ENCODE results near the gene RASGRF2. TPM values are rescaled to one million over a fixed set of nuclear protein-coding genes. Genes with fewer than 3 reads are reported as not detected.
"Not testable (repeated sequence)": the region's sequence is repeated elsewhere in the genome, so short reads cannot be mapped to it uniquely, and the experiment has no call there.

The RASGRF2 gene
- total RNA-seq, 2 experiments from 2014 or later = 0.06 to 0.13 TPM

- no peaks in the 10 kb centered on the region for H4K20me1 ChIP-seq (ENCODE audit: insufficient read depth, low read length)
- no peak overlapping the region for H3K4me2 ChIP-seq (ENCODE audit: low read length)
- no peak overlapping the region for H3K4me3 ChIP-seq (ENCODE audit: low read depth, low read length, poor library complexity, severe bottlenecking)
- no peaks in the 10 kb centered on the region; the same call in 1 of the 2 replicates for H3K36me3 ChIP-seq (ENCODE audit: insufficient read depth, low read length)
- TF ChIP-seq EZH2phosphoT487 (IDR thresholded peaks at IDR 0.05; ENCODE audit: borderline replicate concordance, low read depth, low read length) (no peak), CTCF (conservative IDR thresholded peaks at IDR 0.05; ENCODE audit: low read length) (no peak)
- H3K79me2 ChIP-seq (ENCODE audit: insufficient read depth, low read depth, low read length) = no peaks in the 10 kb centered on the region
- H2AFZ ChIP-seq (ENCODE audit: low read length) = no peak overlapping the region
- no peaks in the 10 kb centered on the region for H3K9me3 ChIP-seq (ENCODE audit: low read length)
- CTCF ChIA-PET (ENCODE audit: unreplicated experiment) = no interaction called here
- no TSS peak for BruUV-seq (replicated peaks)
- intact Hi-C loops (cut with micrococcal nuclease; ENCODE audit: unreplicated experiment) = no loop called here
- peaks cover 8% of the 10 kb centered on the region for H3K4me1 ChIP-seq (ENCODE audit: insufficient read depth, low read length, poor library complexity, severe bottlenecking)
- no peaks in the 10 kb centered on the region for H3K9me2 ChIP-seq (ENCODE audit: insufficient read depth, low read length)
- DNase-seq (ENCODE audit: low spot score) = no peak
- no peak overlapping the region for H3K27ac ChIP-seq (ENCODE audit: low read depth, low read length, poor library complexity, severe bottlenecking)
- POLR2A ChIA-PET = no interaction called here
Observed at GRCh38 chr5:81265101-81265500, 304.9 kb downstream of the RASGRF2 start.

GRCh38 chr5:81268521-81269196, 308.5 kb downstream of the RASGRF2 start:
- H3K4me2 ChIP-seq (ENCODE audit: low read length) = no peak overlapping the region
- H3K4me3 ChIP-seq (ENCODE audit: low read depth, low read length, poor library complexity, severe bottlenecking) = no peak overlapping the region
- 0 out of 2 replicates have a peak, but pooled peaks cover 16% of the 10 kb centered on the region for H3K79me2 ChIP-seq (ENCODE audit: insufficient read depth, low read depth, low read length)
- DNase-seq (ENCODE audit: low spot score) = no peak
- no peak overlapping the region for H3K27ac ChIP-seq (ENCODE audit: low read depth, low read length, poor library complexity, severe bottlenecking)
- H3K9me3 ChIP-seq (ENCODE audit: low read length) = 0 out of 2 replicates have a peak, but pooled peaks cover 4% of the 10 kb centered on the region
- ChIA-PET POLR2A (interaction anchor here (0.7 kb wide), 1 partner anchor 987 kb away, joined by 5 read pairs; no protein-coding TSS in a partner anchor), CTCF (ENCODE audit: unreplicated experiment) (no interaction called here)
- intact Hi-C loops (cut with micrococcal nuclease; ENCODE audit: unreplicated experiment) = no loop called here
- no peaks in the 10 kb centered on the region for H4K20me1 ChIP-seq (ENCODE audit: insufficient read depth, low read length)
- BruUV-seq (replicated peaks) = no TSS peak
- no peaks in the 10 kb centered on the region; the same call in 1 of the 2 replicates for H3K36me3 ChIP-seq (ENCODE audit: insufficient read depth, low read length)
- H3K4me1 ChIP-seq (ENCODE audit: insufficient read depth, low read length, poor library complexity, severe bottlenecking) = peaks cover 18% of the 10 kb centered on the region
- TF ChIP-seq EZH2phosphoT487 (IDR thresholded peaks at IDR 0.05; ENCODE audit: borderline replicate concordance, low read depth, low read length) = no peak
- TF ChIP-seq CTCF (conservative IDR thresholded peaks at IDR 0.05; ENCODE audit: low read length) = no peak
- H2AFZ ChIP-seq (ENCODE audit: low read length) = no peak overlapping the region
- no peaks in the 10 kb centered on the region for H3K9me2 ChIP-seq (ENCODE audit: insufficient read depth, low read length)

GRCh38 chr5:81269751-81270393, 309.7 kb downstream of the RASGRF2 start:
- Histone ChIP-seq H2AFZ (ENCODE audit: low read length) (no peak overlapping the region), H3K9me2 (ENCODE audit: insufficient read depth, low read length) (no peaks in the 10 kb centered on the region), H3K79me2 (ENCODE audit: insufficient read depth, low read depth, low read length) (0 out of 2 replicates have a peak, but pooled peaks cover 16% of the 10 kb centered on the region), H3K36me3 (ENCODE audit: insufficient read depth, low read length) (no peaks in the 10 kb centered on the region; the same call in 1 of the 2 replicates), H4K20me1 (ENCODE audit: insufficient read depth, low read length) (no peaks in the 10 kb centered on the region), H3K27ac (ENCODE audit: low read depth, low read length, poor library complexity, severe bottlenecking) (no peak overlapping the region), H3K4me1 (ENCODE audit: insufficient read depth, low read length, poor library complexity, severe bottlenecking) (peaks cover 18% of the 10 kb centered on the region), H3K9me3 (ENCODE audit: low read length) (0 out of 2 replicates have a peak, but pooled peaks cover 4% of the 10 kb centered on the region), H3K4me2 (ENCODE audit: low read length) (peak overlapping the region; percentile 43), H3K4me3 (ENCODE audit: low read depth, low read length, poor library complexity, severe bottlenecking) (no peak overlapping the region)
- ChIA-PET CTCF (ENCODE audit: unreplicated experiment) (no interaction called here), POLR2A (interaction anchor here (0.8 to 1.1 kb wide), 2 partner anchors 10 to 87 kb away, joined by 3 read pairs; no protein-coding TSS in a partner anchor)
- no peak for TF ChIP-seq CTCF (conservative IDR thresholded peaks at IDR 0.05; ENCODE audit: low read length)
- TF ChIP-seq EZH2phosphoT487 (IDR thresholded peaks at IDR 0.05; ENCODE audit: borderline replicate concordance, low read depth, low read length) = no peak
- intact Hi-C loops (cut with micrococcal nuclease; ENCODE audit: unreplicated experiment) = no loop called here
- BruUV-seq (replicated peaks) = no TSS peak
- DNase-seq (ENCODE audit: low spot score) = no peak

GRCh38 chr5:81270394-81271027, 310.3 kb downstream of the RASGRF2 start:
- BruUV-seq (replicated peaks); H4K20me1 ChIP-seq (ENCODE audit: insufficient read depth, low read length); H3K27ac ChIP-seq (ENCODE audit: low read depth, low read length, poor library complexity, severe bottlenecking); H3K9me2 ChIP-seq (ENCODE audit: insufficient read depth, low read length); intact Hi-C loops (cut with micrococcal nuclease; ENCODE audit: unreplicated experiment); H3K4me3 ChIP-seq (ENCODE audit: low read depth, low read length, poor library complexity, severe bottlenecking); H3K36me3 ChIP-seq (ENCODE audit: insufficient read depth, low read length); H2AFZ ChIP-seq (ENCODE audit: low read length); CTCF ChIA-PET (ENCODE audit: unreplicated experiment): not testable (repeated sequence)
- peak; percentile 75 for DNase-seq (ENCODE audit: low spot score)
- POLR2A ChIA-PET = interaction anchor here (0.7 to 1.1 kb wide), 2 partner anchors 9 to 820 kb away, joined by 3 read pairs; no protein-coding TSS in a partner anchor
- Histone ChIP-seq H3K4me2 (ENCODE audit: low read length) (peak overlapping the region; percentile 43), H3K9me3 (ENCODE audit: low read length) (peaks cover 10% of the 10 kb centered on the region; the same call in 1 of the 2 replicates), H3K4me1 (ENCODE audit: insufficient read depth, low read length, poor library complexity, severe bottlenecking) (peaks cover 18% of the 10 kb centered on the region), H3K79me2 (ENCODE audit: insufficient read depth, low read depth, low read length) (0 out of 2 replicates have a peak, but pooled peaks cover 16% of the 10 kb centered on the region)
